Adrenal gland (tissue), 5 donors: Measurements from ENCODE around the gene GATA2.

Source experiments
- POLR2A ChIP-seq, 2 donors: fragments of 450-650 bp; IDR thresholded peaks; one replicate each; pipeline ENCODE4 v1.6.1; 2017; ENCODE audit warnings: antibody characterized with exemption in 2 of 2, mild to moderate bottlenecking in 2 of 2, moderate library complexity in 1 of 2
- TF ChIP-seq, protein P1 (sequence below), 6 experiments: fragments of 450-650 bp in 4 of 6; fragments of 200-600 bp in 2 of 6; sonication (generic) in 1 of 6; IDR thresholded peaks; 1 replicate in 5 of 6; 2 replicates in 1 of 6; pipeline versions ENCODE4 v1.5.1 to v1.8.0; 2016 to 2021; ENCODE audit warnings: antibody characterized with exemption in 6 of 6, mild to moderate bottlenecking in 2 of 6, moderate library complexity in 1 of 6
- donor health status: DM: no; HTN: no; CAD: no.

DNA sequence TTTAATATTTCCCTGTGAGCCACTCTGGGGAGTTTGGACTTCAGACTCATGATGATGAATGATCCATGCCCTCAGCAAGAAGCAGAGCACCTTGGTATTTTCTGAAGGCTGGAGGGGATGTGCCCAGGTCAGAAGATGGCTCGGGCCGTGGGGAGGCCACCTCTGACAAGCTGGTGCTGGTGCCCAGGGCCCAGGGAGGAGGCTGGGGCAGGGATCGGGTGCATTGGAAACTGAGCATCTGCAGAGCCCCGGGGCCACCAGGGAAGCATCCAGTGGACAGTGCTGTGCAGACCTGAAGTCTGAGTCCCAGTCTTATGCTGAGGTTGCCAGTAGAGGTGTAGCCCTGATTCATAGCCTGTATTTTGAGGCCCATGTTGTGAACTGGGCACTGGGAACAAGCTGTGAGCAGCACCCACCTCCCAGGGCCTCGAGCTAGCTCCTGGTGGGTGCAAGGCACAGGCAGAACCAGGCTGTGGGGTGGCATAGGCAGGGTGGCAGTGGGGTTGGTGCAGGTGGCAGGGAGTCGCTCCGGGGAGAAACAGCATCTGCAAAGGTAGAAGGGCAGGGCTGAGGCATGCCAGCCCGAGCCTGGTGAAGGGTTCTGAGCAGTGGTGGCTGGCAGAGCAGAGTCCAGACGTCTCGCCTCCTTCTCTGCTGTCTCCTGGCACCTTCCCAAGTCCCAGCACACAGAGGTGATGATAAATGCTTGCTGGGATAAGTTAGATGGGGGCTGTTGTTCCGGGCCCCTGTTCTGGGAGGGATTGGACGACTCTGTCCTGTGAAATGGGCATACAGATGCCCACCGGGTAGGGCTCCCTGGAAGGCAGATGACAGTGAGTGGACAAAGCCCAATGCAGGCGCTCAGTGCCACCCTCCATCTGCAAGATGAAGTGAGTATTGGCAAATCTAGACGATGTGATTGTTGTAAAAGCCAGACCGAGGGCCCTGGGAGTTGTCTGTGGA, 36.9 kb downstream of the GATA2 start:
- TF ChIP-seq, protein P1, sequence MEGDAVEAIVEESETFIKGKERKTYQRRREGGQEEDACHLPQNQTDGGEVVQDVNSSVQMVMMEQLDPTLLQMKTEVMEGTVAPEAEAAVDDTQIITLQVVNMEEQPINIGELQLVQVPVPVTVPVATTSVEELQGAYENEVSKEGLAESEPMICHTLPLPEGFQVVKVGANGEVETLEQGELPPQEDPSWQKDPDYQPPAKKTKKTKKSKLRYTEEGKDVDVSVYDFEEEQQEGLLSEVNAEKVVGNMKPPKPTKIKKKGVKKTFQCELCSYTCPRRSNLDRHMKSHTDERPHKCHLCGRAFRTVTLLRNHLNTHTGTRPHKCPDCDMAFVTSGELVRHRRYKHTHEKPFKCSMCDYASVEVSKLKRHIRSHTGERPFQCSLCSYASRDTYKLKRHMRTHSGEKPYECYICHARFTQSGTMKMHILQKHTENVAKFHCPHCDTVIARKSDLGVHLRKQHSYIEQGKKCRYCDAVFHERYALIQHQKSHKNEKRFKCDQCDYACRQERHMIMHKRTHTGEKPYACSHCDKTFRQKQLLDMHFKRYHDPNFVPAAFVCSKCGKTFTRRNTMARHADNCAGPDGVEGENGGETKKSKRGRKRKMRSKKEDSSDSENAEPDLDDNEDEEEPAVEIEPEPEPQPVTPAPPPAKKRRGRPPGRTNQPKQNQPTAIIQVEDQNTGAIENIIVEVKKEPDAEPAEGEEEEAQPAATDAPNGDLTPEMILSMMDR (IDR thresholded peaks at IDR 0.05): no peak
- TF ChIP-seq POLR2A (IDR thresholded peaks at IDR 0.05): no peak
